ENCODE data around the gene COL4A5. TPM values are rescaled to one million over a fixed set of nuclear protein-coding genes. Genes with fewer than 3 reads are reported as not detected.

The COL4A5 gene
- total and polyA plus RNA-seq, 2 of the 13 experiments (the other 11 are each of a cell fraction or from before 2014, with no cell fraction given): 39.5 to 45.5 TPM

DNA sequence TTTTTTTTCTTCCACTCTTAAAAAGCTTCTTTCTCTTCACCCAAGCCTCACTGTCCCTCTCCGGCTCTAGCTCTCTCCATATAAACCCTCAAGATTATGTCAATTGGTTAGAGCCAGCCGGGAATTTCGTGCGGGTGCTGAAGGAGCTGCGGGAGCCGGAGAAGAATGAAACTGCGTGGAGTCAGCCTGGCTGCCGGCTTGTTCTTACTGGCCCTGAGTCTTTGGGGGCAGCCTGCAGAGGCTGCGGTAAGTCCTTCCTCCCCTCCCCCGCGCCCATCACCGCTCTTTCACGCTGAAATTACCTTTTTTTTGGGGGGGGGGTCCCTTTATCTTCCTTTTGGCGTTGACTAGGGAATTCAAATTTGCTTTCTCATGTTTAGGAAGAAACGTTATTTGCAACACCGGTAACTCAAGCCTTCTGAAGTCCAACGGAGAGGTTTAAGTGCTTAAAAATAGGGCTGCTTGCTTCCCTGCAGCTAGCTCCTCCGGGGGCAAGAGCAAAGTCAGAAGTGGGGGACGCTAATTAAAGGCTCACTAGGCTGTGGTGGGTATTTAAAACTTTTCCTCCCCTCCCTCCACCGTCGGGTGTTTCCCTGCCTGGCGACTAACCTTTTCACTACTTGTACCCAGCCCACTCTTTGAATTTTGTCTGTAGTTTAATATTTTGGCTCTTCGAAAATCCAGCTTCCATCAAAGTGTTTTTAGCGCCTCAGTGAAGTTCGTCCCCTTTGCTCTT is 491 bp downstream of the COL4A5 start (continued):
- TF ChIP-seq ZNF558 (CRISPR knock-in tag; IDR thresholded peaks at IDR 0.05; ENCODE audit: borderline replicate concordance): no peak
- no peak for TF ChIP-seq SMC3 (IDR thresholded peaks at IDR 0.05; ENCODE audit: low read length)

- no peak overlapping the region for H3K9ac ChIP-seq (ENCODE audit: insufficient read depth, low read depth, low read length)
- peaks cover 21% of the 10 kb centered on the region for H3K79me2 ChIP-seq (ENCODE audit: insufficient read depth, low read length)
- no peak for TF ChIP-seq ZBED4 (CRISPR knock-in tag; IDR thresholded peaks at IDR 0.05; ENCODE audit: borderline replicate concordance)
- no peak for DNase-seq (ENCODE audit: low spot score)
- 60% methylated on average over 2 of the region's 2 CpGs for WGBS (ENCODE audit: low lambda C conversion rate)
- no peaks in the 10 kb centered on the region for H4K20me1 ChIP-seq (ENCODE audit: insufficient read depth, low read length)
- H3K4me1 ChIP-seq (ENCODE audit: insufficient read depth, low read length): peaks cover 21% of the 10 kb centered on the region; the same call in 1 of the 2 replicates
- BruUV-seq (replicated peaks): no TSS peak
- no peak overlapping the region for H3K27ac ChIP-seq (ENCODE audit: extremely low read length, insufficient read depth, low read length)
- H3K9me3 ChIP-seq (ENCODE audit: low read length): no peaks in the 10 kb centered on the region
- H3K4me3 ChIP-seq (replicated peaks in 1 of 3; ENCODE audit: insufficient read depth in 1 of 3, low read depth in 2 of 3, low read length in 3 of 3): no peak overlapping the region
- H3K36me3 ChIP-seq (replicated peaks in 1 of 2; ENCODE audit: control insufficient read depth in 1 of 2, insufficient read depth in 2 of 2, low read length in 2 of 2): no peaks in the 10 kb centered on the region
- H3K4me2 ChIP-seq (ENCODE audit: low read depth, low read length): peak overlapping the region; percentile 23; the same call in 1 of the 2 replicates
- intact Hi-C loops (cut with micrococcal nuclease; ENCODE audit: unreplicated experiment) (no loop called here), in situ Hi-C loops (cut with HindIII; ENCODE audit: extremely low pct_ligation_motif_present, low pct_unique_long_range_greater_than_20kb) (no loop called here)
- no peaks in the 10 kb centered on the region; a peak in 1 of 5 replicates for H3K27me3 ChIP-seq (ENCODE audit: control insufficient read depth in 1 of 2, insufficient read depth in 2 of 2, low read length in 2 of 2)
- ChIA-PET CTCF (ENCODE audit: low intra/inter-chr PET ratio, low total read pairs) (no interaction called here), POLR2A (no interaction called here)
- ATAC-seq: no peak
- no peak overlapping the region for H2AFZ ChIP-seq (ENCODE audit: low read length)
- FAIRE-seq: no peak
Measured at GRCh38 chrX:108442901-108443464, 3.3 kb downstream of the COL4A5 start.

Data from HepG2 (cell line).